MM.1S (cell line): Measurements from ENCODE around the gene HEATR5A.

ENCODE experiments used
- DNase-seq: peaks from one replicate; pipeline ENCODE4 v3.0.0-alpha.2; 2015
- H2AFZ ChIP-seq: fragments of 300-600 bp; sonication (generic); 2 replicates; pipeline ENCODE4 v1.6.0; 2016; ENCODE audit warnings: antibody characterized with exemption, low read length
- H3F3A ChIP-seq: fragments of 300-600 bp; sonication (generic); 2 replicates; pipeline ENCODE4 v1.6.1; 2016; ENCODE audit warnings: mild to moderate bottlenecking, antibody characterized with exemption, low read length, moderate library complexity, mixed read lengths; ENCODE audit not compliant: insufficient read depth
- H3K27ac ChIP-seq: fragments of 300-600 bp; sonication (generic); 2 replicates; pipeline ENCODE4 v1.5.1; 2016; ENCODE audit warnings: mild to moderate bottlenecking, low read length
- H3K27me3 ChIP-seq: fragments of 300-600 bp; sonication (generic); replicated peaks from 2 replicates; pipeline ENCODE4 v1.6.0; 2016; ENCODE audit warnings: low read length; ENCODE audit not compliant: insufficient read depth
- H3K36me3 ChIP-seq: fragments of 300-600 bp; sonication (generic); replicated peaks from 2 replicates; pipeline ENCODE4 v1.6.1; 2016; ENCODE audit warnings: mild to moderate bottlenecking, low read length, mixed read lengths; ENCODE audit not compliant: insufficient read depth
- H3K4me1 ChIP-seq: fragments of 300-600 bp; sonication (generic); 2 replicates; pipeline ENCODE4 v1.6.1; 2016; ENCODE audit warnings: low read length, mixed read lengths
- H3K4me2 ChIP-seq: fragments of 300-600 bp; sonication (generic); 2 replicates; pipeline ENCODE4 v1.6.0; 2016; ENCODE audit warnings: low read depth, low read length
- H3K4me3 ChIP-seq: fragments of 300-600 bp; sonication (generic); 2 replicates; pipeline ENCODE4 v1.5.1; 2016; ENCODE audit warnings: low read length, mixed read lengths
- H3K79me2 ChIP-seq: fragments of 300-600 bp; sonication (generic); 2 replicates; pipeline ENCODE4 v1.6.1; 2016; ENCODE audit warnings: mixed run types, low read length, mixed read lengths
- H3K9ac ChIP-seq: fragments of 300-600 bp; sonication (generic); 2 replicates; pipeline ENCODE4 v1.6.1; 2016; ENCODE audit warnings: low read length, mixed read lengths
- H3K9me2 ChIP-seq: fragments of 300-600 bp; sonication (generic); replicated peaks from 2 replicates; pipeline ENCODE4 v1.6.1; 2016; ENCODE audit warnings: mild to moderate bottlenecking, low read length, mixed read lengths; ENCODE audit not compliant: insufficient read depth
- H3K9me3 ChIP-seq: fragments of 300-600 bp; sonication (generic); replicated peaks from 2 replicates; pipeline ENCODE4 v1.6.1; 2016; ENCODE audit warnings: mild to moderate bottlenecking, low read length, mixed read lengths; ENCODE audit not compliant: insufficient read depth
- H4K20me1 ChIP-seq: fragments of 300-600 bp; sonication (generic); 2 replicates; pipeline ENCODE4 v1.6.1; 2016; ENCODE audit warnings: mild to moderate bottlenecking, low read length, moderate library complexity, mixed read lengths; ENCODE audit not compliant: insufficient read depth
- EZH2 ChIP-seq: fragments of 300-600 bp; sonication (generic); optimal IDR thresholded peaks from 2 replicates; pipeline ENCODE3; 2017; ENCODE audit warnings: low read depth, mild to moderate bottlenecking, antibody characterized with exemption, low read length, mixed read lengths
- EZH2phosphoT487 ChIP-seq: fragments of 300-600 bp; sonication (generic); IDR thresholded peaks from 2 replicates; pipeline ENCODE4 v1.6.1; 2018; ENCODE audit warnings: antibody characterized with exemption, low read length
- TF ChIP-seq, protein P1 (sequence below): fragments of 300-600 bp; sonication (generic); IDR thresholded peaks from 2 replicates; pipeline ENCODE4 v1.5.1; 2016; ENCODE audit warnings: antibody characterized with exemption, low read length, mixed read lengths

Gene HEATR5A

DNA sequence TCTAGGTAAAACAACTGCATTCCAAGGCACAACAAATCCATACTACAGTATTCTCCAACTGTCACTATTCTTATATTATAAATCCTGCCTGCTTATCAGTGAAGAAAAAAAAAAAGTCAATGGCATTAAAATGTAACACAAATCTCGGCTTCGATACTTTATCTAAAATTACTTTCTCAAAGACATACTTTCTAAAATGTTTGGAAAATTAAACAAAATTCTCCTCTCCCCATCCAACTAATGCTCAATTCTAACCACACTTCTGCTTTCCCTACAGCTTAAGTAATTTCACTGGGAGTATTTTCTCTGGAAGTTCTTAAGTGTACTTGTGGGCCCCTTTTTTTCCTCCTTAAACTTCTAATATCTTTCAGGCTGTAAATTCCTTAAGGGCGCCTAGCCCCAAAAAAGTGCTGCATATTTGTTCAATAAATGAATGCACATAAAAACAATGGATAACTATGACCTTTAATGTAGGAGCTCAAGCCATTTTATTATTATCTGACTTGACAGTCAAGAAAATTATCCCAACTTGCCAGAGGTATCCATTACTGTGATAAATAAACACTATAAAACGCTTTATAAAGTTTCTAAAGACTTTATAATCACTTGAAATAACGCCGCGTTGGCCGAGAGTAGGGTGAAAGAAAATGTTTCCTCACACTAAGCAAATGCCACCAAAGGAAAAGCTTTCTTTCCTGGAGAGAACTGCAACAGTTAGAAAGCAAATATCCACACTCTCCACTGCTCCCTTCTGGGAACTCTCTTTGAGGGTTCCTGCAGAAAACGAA, 977 bp downstream of the HEATR5A start:
- Histone ChIP-seq H3K9me3 (no peaks in the 10 kb centered on the region), H3K27ac (peak overlapping the region; percentile 31; the same call in 1 of the 2 replicates), H4K20me1 (no peaks in the 10 kb centered on the region)

DNA sequence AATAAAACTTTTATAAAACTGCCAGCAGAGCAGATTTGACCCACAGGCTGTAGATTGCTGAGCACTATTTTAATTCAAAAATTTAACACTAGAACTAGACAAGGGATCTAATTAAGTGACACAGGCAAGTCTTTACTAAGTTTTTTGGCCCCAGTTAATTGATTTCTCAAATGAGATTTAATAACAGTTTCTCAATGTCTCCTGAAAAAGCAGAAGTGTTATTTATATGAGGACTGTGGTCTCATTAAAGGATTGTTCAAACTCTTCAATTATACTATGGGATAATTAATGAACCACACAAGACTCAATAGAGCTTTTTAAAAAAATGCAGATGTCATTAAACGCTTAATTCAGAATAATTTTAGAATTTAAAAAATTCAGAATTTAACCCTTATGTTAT, 1.9 kb downstream of the HEATR5A start:
- Histone ChIP-seq H3F3A (peaks cover 11% of the 10 kb centered on the region; the same call in 1 of the 2 replicates), H3K4me2 (no peak overlapping the region), H3K27me3 (no peaks in the 10 kb centered on the region), H3K79me2 (peaks cover 18% of the 10 kb centered on the region), H3K9ac (no peak overlapping the region), H3K4me3 (no peak overlapping the region), H3K27ac (no peak overlapping the region), H3K4me1 (no peaks in the 10 kb centered on the region), H3K9me2 (no peaks in the 10 kb centered on the region), H4K20me1 (no peaks in the 10 kb centered on the region), H3K9me3 (no peaks in the 10 kb centered on the region), H3K36me3 (no peaks in the 10 kb centered on the region), H2AFZ (no peak overlapping the region)
- TF ChIP-seq EZH2: no peak
- no peak for TF ChIP-seq EZH2phosphoT487
- TF ChIP-seq, protein P1, sequence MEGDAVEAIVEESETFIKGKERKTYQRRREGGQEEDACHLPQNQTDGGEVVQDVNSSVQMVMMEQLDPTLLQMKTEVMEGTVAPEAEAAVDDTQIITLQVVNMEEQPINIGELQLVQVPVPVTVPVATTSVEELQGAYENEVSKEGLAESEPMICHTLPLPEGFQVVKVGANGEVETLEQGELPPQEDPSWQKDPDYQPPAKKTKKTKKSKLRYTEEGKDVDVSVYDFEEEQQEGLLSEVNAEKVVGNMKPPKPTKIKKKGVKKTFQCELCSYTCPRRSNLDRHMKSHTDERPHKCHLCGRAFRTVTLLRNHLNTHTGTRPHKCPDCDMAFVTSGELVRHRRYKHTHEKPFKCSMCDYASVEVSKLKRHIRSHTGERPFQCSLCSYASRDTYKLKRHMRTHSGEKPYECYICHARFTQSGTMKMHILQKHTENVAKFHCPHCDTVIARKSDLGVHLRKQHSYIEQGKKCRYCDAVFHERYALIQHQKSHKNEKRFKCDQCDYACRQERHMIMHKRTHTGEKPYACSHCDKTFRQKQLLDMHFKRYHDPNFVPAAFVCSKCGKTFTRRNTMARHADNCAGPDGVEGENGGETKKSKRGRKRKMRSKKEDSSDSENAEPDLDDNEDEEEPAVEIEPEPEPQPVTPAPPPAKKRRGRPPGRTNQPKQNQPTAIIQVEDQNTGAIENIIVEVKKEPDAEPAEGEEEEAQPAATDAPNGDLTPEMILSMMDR: no peak
- DNase-seq: no peak

More for the DNA sequence above, 977 bp downstream of the HEATR5A start:
- H3K9ac ChIP-seq: peak overlapping the region; percentile 57; the same call in 1 of the 2 replicates
- H3K36me3 ChIP-seq: no peaks in the 10 kb centered on the region
- peak; percentile 6 for DNase-seq
- H3K4me3 ChIP-seq: peak overlapping the region; percentile 79
- peak overlapping the region; percentile 69 for H2AFZ ChIP-seq
- H3K79me2 ChIP-seq: peaks cover 18% of the 10 kb centered on the region
- H3F3A ChIP-seq: peaks cover 11% of the 10 kb centered on the region; the same call in 1 of the 2 replicates
- no peaks in the 10 kb centered on the region for H3K9me2 ChIP-seq
- H3K4me2 ChIP-seq: peak overlapping the region; percentile 66
- TF ChIP-seq, protein P1: no peak
- TF ChIP-seq EZH2: no peak
- TF ChIP-seq EZH2phosphoT487: no peak
- no peaks in the 10 kb centered on the region for H3K4me1 ChIP-seq
- no peaks in the 10 kb centered on the region for H3K27me3 ChIP-seq

DNA sequence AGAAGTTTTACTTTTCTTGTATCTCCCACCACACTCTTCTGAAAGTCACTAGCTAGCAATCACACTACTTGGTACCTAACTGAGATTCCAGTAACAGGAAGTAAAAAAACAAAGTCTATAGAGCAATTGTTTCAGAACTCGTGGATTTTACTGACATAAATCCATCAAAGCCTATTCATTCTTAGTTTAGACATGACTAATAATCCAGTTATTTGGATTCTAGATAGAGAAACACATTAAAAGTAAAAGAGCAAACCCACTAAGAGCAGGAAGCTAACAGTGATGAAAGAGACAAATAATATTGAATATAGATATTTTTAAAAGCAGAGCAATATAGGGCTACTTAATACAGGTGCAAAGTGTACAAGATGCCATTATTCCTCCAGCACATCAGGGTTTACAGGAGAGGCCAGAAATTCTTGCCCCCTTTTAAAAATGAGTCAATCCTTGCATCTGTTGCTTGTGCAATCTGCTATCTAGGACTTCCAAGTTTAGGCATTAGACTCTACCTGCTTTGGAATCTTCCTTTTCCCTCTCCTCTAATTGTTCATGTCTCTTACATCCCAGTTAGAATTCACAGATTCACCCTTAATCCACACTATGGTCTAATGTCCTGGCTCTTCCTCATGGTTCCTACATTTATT, 6.0 kb downstream of the HEATR5A start:
- no peak overlapping the region for H3K27ac ChIP-seq
- H3K79me2 ChIP-seq: peaks cover 13% of the 10 kb centered on the region
- no peak overlapping the region for H2AFZ ChIP-seq
- DNase-seq: no peak
- H3K4me3 ChIP-seq: no peak overlapping the region
- H3K27me3 ChIP-seq: no peaks in the 10 kb centered on the region
- H3K9me3 ChIP-seq: no peaks in the 10 kb centered on the region
- no peaks in the 10 kb centered on the region for H3F3A ChIP-seq
- H3K4me1 ChIP-seq: no peaks in the 10 kb centered on the region
- H4K20me1 ChIP-seq: no peaks in the 10 kb centered on the region
- no peak overlapping the region for H3K4me2 ChIP-seq
- TF ChIP-seq, protein P1: no peak
- TF ChIP-seq EZH2 (no peak), EZH2phosphoT487 (no peak)
- H3K9ac ChIP-seq: no peak overlapping the region
- H3K9me2 ChIP-seq: no peaks in the 10 kb centered on the region
- H3K36me3 ChIP-seq: no peaks in the 10 kb centered on the region
